Lower lobe of right lung (tissue), 2 donors: ENCODE results near the gene NGFR. TPM values are rescaled to one million over a fixed set of nuclear protein-coding genes. Genes with fewer than 3 reads are reported as not detected.

ENCODE experiments used
- ATAC-seq, 2 donors: fragments of 200-7000 bp; cut with Tn5 transposase; one replicate each; pipeline ENCODE4 v1.9.1; 2020 to 2022; ENCODE audit warnings: mild to moderate bottlenecking in 2 of 2, moderate library complexity in 2 of 2
- DNase-seq: peaks from one replicate; pipeline ENCODE4 v3.0.0-alpha.2; 2020
- H3K27ac ChIP-seq: fragments of 200-600 bp; one replicate; pipeline ENCODE4 v1.8.0; 2022
- H3K27me3 ChIP-seq: fragments of 200-600 bp; one replicate; pipeline ENCODE4 v1.8.0; 2022; ENCODE audit warnings: low read depth
- H3K36me3 ChIP-seq: fragments of 200-600 bp; one replicate; pipeline ENCODE4 v1.8.0; 2022; ENCODE audit warnings: mild to moderate bottlenecking
- H3K4me1 ChIP-seq: fragments of 200-600 bp; one replicate; pipeline ENCODE4 v1.8.0; 2022
- H3K4me3 ChIP-seq: fragments of 200-600 bp; one replicate; pipeline ENCODE4 v1.8.0; 2022; ENCODE audit warnings: mild to moderate bottlenecking
- H3K9me3 ChIP-seq: fragments of 200-600 bp; one replicate; pipeline ENCODE4 v1.8.0; 2022
- intact Hi-C: fragments of 100-400 bp; cut with DNase I; formaldehyde crosslinking; loops from one replicate; pipeline ENCODE4 v1.11.0; 2022
- total RNA-seq: library from RNA; stranded (reverse); fragmentation: NEBNext Ultra II Directional; extraction: Animal tissue kit (Norgen Biotek cat#: 25700); gene quantifications from one replicate; pipeline ENCODE4 v1.2.1, GENCODE V29; 2021
- TF ChIP-seq, protein P1 (sequence below): fragments of 200-600 bp; IDR thresholded peaks from one replicate; pipeline ENCODE4 v1.8.0; 2022; ENCODE audit warnings: antibody characterized with exemption, mild to moderate bottlenecking
- donor health status: DM: no; HTN: yes; CAD: no; lungs with severe emphysema.

Gene NGFR
- total RNA-seq, 1 donor from 2014 or later: 2.3 TPM

DNA sequence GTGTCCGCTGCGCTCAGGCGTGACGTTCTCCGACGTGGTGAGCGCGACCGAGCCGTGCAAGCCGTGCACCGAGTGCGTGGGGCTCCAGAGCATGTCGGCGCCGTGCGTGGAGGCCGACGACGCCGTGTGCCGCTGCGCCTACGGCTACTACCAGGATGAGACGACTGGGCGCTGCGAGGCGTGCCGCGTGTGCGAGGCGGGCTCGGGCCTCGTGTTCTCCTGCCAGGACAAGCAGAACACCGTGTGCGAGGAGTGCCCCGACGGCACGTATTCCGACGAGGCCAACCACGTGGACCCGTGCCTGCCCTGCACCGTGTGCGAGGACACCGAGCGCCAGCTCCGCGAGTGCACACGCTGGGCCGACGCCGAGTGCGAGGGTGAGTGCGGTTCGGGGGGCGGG lies 11.2 kb downstream of the NGFR start:
- no peak overlapping the region for H3K4me3 ChIP-seq
- intact Hi-C loops: no loop called here
- ATAC-seq: no peak
- H3K27ac ChIP-seq: no peak overlapping the region
- no peak for DNase-seq
- no peaks in the 10 kb centered on the region for H3K4me1 ChIP-seq
- peaks cover 63% of the 10 kb centered on the region for H3K27me3 ChIP-seq
- H3K36me3 ChIP-seq: no peaks in the 10 kb centered on the region
- H3K9me3 ChIP-seq: no peaks in the 10 kb centered on the region
- TF ChIP-seq, protein P1, sequence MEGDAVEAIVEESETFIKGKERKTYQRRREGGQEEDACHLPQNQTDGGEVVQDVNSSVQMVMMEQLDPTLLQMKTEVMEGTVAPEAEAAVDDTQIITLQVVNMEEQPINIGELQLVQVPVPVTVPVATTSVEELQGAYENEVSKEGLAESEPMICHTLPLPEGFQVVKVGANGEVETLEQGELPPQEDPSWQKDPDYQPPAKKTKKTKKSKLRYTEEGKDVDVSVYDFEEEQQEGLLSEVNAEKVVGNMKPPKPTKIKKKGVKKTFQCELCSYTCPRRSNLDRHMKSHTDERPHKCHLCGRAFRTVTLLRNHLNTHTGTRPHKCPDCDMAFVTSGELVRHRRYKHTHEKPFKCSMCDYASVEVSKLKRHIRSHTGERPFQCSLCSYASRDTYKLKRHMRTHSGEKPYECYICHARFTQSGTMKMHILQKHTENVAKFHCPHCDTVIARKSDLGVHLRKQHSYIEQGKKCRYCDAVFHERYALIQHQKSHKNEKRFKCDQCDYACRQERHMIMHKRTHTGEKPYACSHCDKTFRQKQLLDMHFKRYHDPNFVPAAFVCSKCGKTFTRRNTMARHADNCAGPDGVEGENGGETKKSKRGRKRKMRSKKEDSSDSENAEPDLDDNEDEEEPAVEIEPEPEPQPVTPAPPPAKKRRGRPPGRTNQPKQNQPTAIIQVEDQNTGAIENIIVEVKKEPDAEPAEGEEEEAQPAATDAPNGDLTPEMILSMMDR: no peak

DNA sequence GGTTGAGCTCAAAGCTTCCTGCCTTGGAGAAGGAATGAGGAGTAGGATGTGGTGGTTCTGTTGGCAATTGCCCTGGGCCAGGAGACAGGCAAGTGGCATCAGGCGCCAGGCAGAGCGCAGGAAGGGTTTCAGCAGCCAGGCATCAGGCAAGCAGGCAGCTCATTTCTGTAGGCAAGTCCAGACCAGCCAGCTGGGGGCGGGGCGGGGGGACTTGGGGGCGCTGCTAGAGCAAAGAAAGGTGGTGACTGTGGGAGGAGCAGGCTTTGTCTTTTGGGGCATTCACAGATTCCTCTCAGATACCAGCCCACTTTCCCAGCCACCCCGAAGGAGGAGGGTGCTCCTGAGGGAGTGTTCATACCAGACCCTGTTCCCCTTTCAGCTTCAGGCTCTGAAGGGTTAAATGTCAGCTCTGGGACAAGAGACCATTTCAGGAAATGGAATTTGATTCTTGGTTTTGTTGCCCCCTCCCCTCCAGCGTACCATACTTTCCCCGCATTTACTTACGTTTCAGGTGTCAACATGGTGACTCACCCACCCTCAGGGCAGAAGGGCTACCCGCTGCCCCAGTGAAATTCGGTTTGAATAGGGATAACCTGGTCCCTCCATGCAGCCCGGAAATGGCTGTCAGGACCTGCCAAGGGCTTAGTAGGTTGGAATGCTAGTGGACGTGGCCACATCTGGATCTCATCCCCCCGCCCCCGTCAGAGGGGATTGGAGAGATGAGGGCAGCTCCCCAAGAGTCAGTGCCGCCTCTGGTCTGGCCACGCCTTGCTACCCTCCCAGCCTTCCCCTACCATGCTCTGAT lies 13.2 kb downstream of the NGFR start:
- intact Hi-C loops: no loop called here
- H3K36me3 ChIP-seq: no peaks in the 10 kb centered on the region
- no peak for DNase-seq
- no peak overlapping the region for H3K4me3 ChIP-seq
- H3K4me1 ChIP-seq: no peaks in the 10 kb centered on the region
- TF ChIP-seq, protein P1: no peak
- no peaks in the 10 kb centered on the region for H3K9me3 ChIP-seq
- peaks cover 55% of the 10 kb centered on the region for H3K27me3 ChIP-seq
- ATAC-seq: no peak
- H3K27ac ChIP-seq: no peak overlapping the region

DNA sequence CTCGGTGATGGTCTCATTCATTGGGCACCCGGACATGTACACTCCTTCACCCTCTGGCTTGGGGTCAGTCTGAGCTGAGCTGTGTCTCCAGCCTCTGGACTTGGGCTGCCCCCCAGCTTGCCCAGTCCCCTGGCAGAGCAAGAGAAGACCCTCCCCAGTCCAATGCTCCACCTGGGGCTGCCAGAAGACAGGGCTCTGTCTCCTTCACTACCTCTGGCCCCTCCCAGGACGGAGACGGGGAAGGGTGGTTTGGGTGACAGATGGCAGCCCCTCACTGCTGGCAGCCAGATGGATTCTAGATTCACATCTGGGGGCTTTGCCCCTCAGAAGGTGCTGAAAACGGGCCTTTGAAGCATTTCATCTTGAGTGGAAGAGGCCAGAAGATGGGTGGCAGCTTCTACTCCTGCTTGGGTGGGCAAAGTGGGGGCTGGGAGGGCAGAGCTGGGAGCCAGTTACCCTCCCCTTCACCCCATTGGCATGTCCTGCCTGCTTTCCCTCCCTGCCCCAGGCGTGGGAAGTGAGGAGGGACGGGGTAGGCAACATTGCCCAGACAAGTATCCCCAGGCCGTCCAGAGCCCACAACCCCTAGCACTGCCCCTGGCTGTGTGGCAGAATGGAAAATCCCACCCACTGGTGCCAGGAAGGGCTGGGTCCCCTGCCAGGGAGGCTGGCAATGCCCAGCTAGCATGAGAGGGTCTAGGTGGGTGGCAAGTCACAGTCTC lies 13.9 kb downstream of the NGFR start:
- ATAC-seq (no peak), DNase-seq (no peak)
- Histone ChIP-seq H3K27me3 (peaks cover 49% of the 10 kb centered on the region), H3K4me3 (no peak overlapping the region), H3K27ac (no peak overlapping the region), H3K9me3 (no peaks in the 10 kb centered on the region), H3K4me1 (no peaks in the 10 kb centered on the region), H3K36me3 (no peaks in the 10 kb centered on the region)
- TF ChIP-seq, protein P1: no peak
- intact Hi-C loops: no loop called here

DNA sequence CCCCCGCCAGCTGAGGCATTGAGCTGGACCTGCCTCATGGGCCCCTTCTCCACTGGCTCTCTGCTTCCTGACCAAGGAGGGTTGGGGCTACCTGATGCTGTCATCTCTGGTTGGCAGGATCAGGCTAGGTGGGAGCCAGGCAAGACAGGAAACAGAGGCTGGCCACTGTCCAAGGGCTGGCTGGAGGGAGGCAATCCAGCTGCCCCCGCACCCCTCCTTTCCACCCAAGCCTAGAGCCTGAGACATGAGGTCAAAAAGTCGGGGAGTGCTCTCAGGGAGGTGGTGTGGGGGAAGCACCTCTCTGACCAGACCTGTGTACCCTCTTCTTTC lies 14.5 kb downstream of the NGFR start:
- Histone ChIP-seq H3K9me3 (no peaks in the 10 kb centered on the region), H3K4me3 (no peak overlapping the region), H3K4me1 (peaks cover under 1% of the 10 kb centered on the region), H3K27ac (no peak overlapping the region), H3K27me3 (peaks cover 46% of the 10 kb centered on the region), H3K36me3 (no peaks in the 10 kb centered on the region)
- no peak for DNase-seq
- intact Hi-C loops: no loop called here
- TF ChIP-seq, protein P1: no peak
- no peak for ATAC-seq

DNA sequence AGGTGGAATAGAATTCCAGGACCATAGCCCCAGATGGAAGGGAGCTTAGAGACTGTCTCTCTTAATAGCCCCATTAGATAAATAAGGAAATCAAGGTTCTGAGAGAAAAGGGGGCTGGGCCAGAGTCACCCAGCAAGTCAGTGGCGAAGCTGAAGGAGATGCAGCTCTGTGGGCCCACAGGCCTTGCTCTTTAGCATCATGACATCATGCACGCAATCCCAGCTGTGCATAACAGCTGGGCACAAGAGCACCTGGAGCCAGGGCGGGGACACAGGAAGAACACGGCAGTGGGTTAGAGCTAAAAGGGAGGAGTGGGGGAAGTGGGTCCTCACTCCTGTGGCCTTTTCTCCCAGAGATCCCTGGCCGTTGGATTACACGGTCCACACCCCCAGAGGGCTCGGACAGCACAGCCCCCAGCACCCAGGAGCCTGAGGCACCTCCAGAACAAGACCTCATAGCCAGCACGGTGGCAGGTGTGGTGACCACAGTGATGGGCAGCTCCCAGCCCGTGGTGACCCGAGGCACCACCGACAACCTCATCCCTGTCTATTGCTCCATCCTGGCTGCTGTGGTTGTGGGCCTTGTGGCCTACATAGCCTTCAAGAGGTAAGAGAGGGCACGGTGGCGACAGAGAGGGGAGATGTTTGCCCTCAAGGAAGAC lies 15.1 kb downstream of the NGFR start:
- H3K36me3 ChIP-seq: no peaks in the 10 kb centered on the region
- peaks cover 45% of the 10 kb centered on the region for H3K27me3 ChIP-seq
- H3K9me3 ChIP-seq: no peaks in the 10 kb centered on the region
- H3K4me1 ChIP-seq: peaks cover 7% of the 10 kb centered on the region
- ATAC-seq (no peak), DNase-seq (no peak)
- intact Hi-C loops: no loop called here
- TF ChIP-seq, protein P1: no peak
- no peak overlapping the region for H3K27ac ChIP-seq
- no peak overlapping the region for H3K4me3 ChIP-seq
